ENCODE measurements around the gene IL1RAPL1.

IL1RAPL1 gene

GRCh38 chrX:29947225-29947624, 1360.0 kb downstream of the IL1RAPL1 start:
- no peak for DNase-seq

- DNase-seq: no peak
Measured at GRCh38 chrX:29948653-29949052, 1361.4 kb downstream of the IL1RAPL1 start.

- DNase-seq: no peak
Measured at GRCh38 chrX:29952016-29952415, 1364.8 kb downstream of the IL1RAPL1 start.

- DNase-seq: no peak
Measured at GRCh38 chrX:29962061-29962460, 1374.8 kb downstream of the IL1RAPL1 start.

- DNase-seq: no peak
Measured at GRCh38 chrX:29965634-29966033, 1378.4 kb downstream of the IL1RAPL1 start.

GRCh38 chrX:29992083-29992482, 1404.8 kb downstream of the IL1RAPL1 start:
- DNase-seq: no peak

- DNase-seq: no peak
Measured at GRCh38 chrX:30005813-30006212, 1418.6 kb downstream of the IL1RAPL1 start.
